HCT116 (cell line): ENCODE results near the gene ZNF611. TPM values are rescaled to one million over a fixed set of nuclear protein-coding genes. Genes with fewer than 3 reads are reported as not detected.
A peak's percentile ranks its signal among the peaks of the same experiment; 100 is the strongest.
"Not testable (repeated sequence)": the region's sequence is repeated elsewhere in the genome, so short reads cannot be mapped to it uniquely, and the experiment has no call there.

Experiments used
- ATAC-seq: fragments of 200-7000 bp; cut with Tn5 transposase; 2 replicates; pipeline ENCODE4 v1.9.1; 2020; ENCODE audit warnings: mild to moderate bottlenecking, moderate library complexity
- BruUV-seq: library from RNA; stranded (reverse); fragments of 400-500 nt; replicated peaks from 2 replicates; lab custom pipeline; 2021; lab: Mats Ljungman, UMichigan
- CTCF ChIA-PET: fragments of 300-600 bp; sonication (Branson Sonifier 250); formaldehyde crosslinking; loops from one replicate; lab custom pipeline; 2021; ENCODE audit warnings: antibody characterized with exemption; lab: Charles Lee
- POLR2A ChIA-PET: fragments of 300-600, 350-600 bp; sonication (Branson Sonifier 250); formaldehyde crosslinking; loops from one replicate; lab custom pipeline; 2021; ENCODE audit warnings: antibody characterized with exemption; lab: Charles Lee
- RAD21 ChIA-PET, 2 experiments: fragments of 300-600 bp; sonication (Branson Sonifier 250); formaldehyde crosslinking; loops; one replicate each; lab custom pipeline; 2023; ENCODE audit warnings: low total read pairs in 2 of 2; ENCODE audit not compliant: uncharacterized antibody in 2 of 2, unreplicated experiment in 2 of 2, low non-redundant PET in 1 of 2; lab: Charles Lee
- DNase-seq: peaks from one replicate; pipeline ENCODE4 v3.0.0-alpha.2; 2010; ENCODE audit warnings: low read depth, low spot score
- H2AFZ ChIP-seq: fragments of 200-600 bp; shearing (Covaris generic), sonication (generic); 2 replicates; pipeline ENCODE4 v1.6.1; 2017; ENCODE audit warnings: low read depth, mixed run types, mixed read lengths, antibody characterized with exemption, low read length; ENCODE audit not compliant: poor library complexity, severe bottlenecking
- H3K27ac ChIP-seq: 2 replicates; pipeline ENCODE4 v1.5.1; 2012; ENCODE audit warnings: low read depth, low read length
- H3K27me3 ChIP-seq: fragments of 200-600 bp; sonication (generic); 2 replicates; pipeline ENCODE4 v1.6.1; 2016; ENCODE audit warnings: mixed run types, low read length, mixed read lengths; ENCODE audit not compliant: insufficient read depth
- H3K36me3 ChIP-seq, 2 experiments: fragments of 200-500 bp in 1 of 2; fragments of 200-600 bp in 1 of 2; sonication (Bioruptor generic) in 1 of 2; sonication (generic) in 1 of 2; 2 replicates each; pipeline versions ENCODE4 v1.5.1 to v1.6.1; 2014 to 2016; ENCODE audit warnings: low read length in 2 of 2, inconsistent platforms in 1 of 2, mixed read lengths in 1 of 2, mixed run types in 1 of 2; ENCODE audit not compliant: insufficient read depth in 2 of 2, control insufficient read depth in 1 of 2
- H3K4me1 ChIP-seq, 2 experiments: fragments of 200-600 bp in 1 of 2; sonication (generic) in 1 of 2; 2 replicates each; pipeline versions ENCODE4 v1.5.1 to v1.6.1; 2012 to 2017; ENCODE audit warnings: low read length in 2 of 2, inconsistent platforms in 1 of 2, mild to moderate bottlenecking in 1 of 2, mixed read lengths in 1 of 2, mixed run types in 1 of 2, moderate library complexity in 1 of 2; ENCODE audit not compliant: insufficient read depth in 2 of 2, control insufficient read depth in 1 of 2
- H3K4me2 ChIP-seq: fragments of 200-600 bp; sonication (generic); 2 replicates; pipeline ENCODE4 v1.6.1; 2017; ENCODE audit warnings: mixed run types, low read length, mixed read lengths
- H3K4me3 ChIP-seq, 2 experiments: fragments of 200-600 bp in 1 of 2; sonication (generic) in 1 of 2; replicated peaks in 1 of 2; 2 replicates each; pipeline ENCODE4 v1.5.1; 2011 to 2016; ENCODE audit warnings: low read length in 2 of 2, control low read depth in 1 of 2, low read depth in 1 of 2, mild to moderate bottlenecking in 1 of 2, mixed read lengths in 1 of 2, mixed run types in 1 of 2
- H3K79me2 ChIP-seq: fragments of 200-600 bp; sonication (generic); 2 replicates; pipeline ENCODE4 v1.6.1; 2017; ENCODE audit warnings: mild to moderate bottlenecking, mixed run types, low read length, moderate library complexity, mixed read lengths; ENCODE audit not compliant: insufficient read depth
- H3K9ac ChIP-seq: fragments of 200-600 bp; sonication (generic); 2 replicates; pipeline ENCODE4 v1.6.1; 2016; ENCODE audit warnings: low read length, mixed read lengths
- H3K9me2 ChIP-seq: fragments of 200-600 bp; sonication (generic), shearing (Covaris generic); 2 replicates; pipeline ENCODE4 v1.6.1; 2017; ENCODE audit warnings: mixed run types, mild to moderate bottlenecking, moderate library complexity; ENCODE audit not compliant: insufficient read depth
- H3K9me3 ChIP-seq, 2 experiments: fragments of 200-500 bp in 1 of 2; fragments of 200-600 bp in 1 of 2; sonication (Bioruptor generic) in 1 of 2; sonication (generic) in 1 of 2; 2 replicates each; pipeline ENCODE4 v1.6.1; 2014 to 2017; ENCODE audit warnings: low read length in 2 of 2, mixed read lengths in 2 of 2, inconsistent platforms in 1 of 2, low read depth in 1 of 2, mild to moderate bottlenecking in 1 of 2, mixed run types in 1 of 2, moderate library complexity in 1 of 2; ENCODE audit not compliant: control insufficient read depth in 1 of 2, insufficient read depth in 1 of 2
- H4K20me1 ChIP-seq: fragments of 200-600 bp; sonication (generic), shearing (Covaris generic); 2 replicates; pipeline ENCODE4 v1.6.1; 2017; ENCODE audit warnings: mixed run types, mild to moderate bottlenecking, moderate library complexity; ENCODE audit not compliant: insufficient read depth
- FOSL1 ChIP-seq: IDR thresholded peaks from 2 replicates; pipeline ENCODE4 v1.6.1; 2012; ENCODE audit warnings: low read depth
- intact Hi-C: fragments of 100-400 bp; cut with micrococcal nuclease; formaldehyde crosslinking; loops from 2 replicates; pipeline ENCODE4 v1.10.0; 2022
- total RNA-seq: library from RNA; stranded (reverse); gene quantifications from one replicate; pipeline ENCODE4 v1.2.1, GENCODE V29; 2021; ENCODE audit not compliant: unreplicated experiment
- TF ChIP-seq, protein P1 (sequence below): IDR thresholded peaks from 2 replicates; pipeline ENCODE4 v1.6.1; 2012

Gene ZNF611
- total RNA-seq, 1 experiment from 2014 or later = 12.2 TPM

DNA sequence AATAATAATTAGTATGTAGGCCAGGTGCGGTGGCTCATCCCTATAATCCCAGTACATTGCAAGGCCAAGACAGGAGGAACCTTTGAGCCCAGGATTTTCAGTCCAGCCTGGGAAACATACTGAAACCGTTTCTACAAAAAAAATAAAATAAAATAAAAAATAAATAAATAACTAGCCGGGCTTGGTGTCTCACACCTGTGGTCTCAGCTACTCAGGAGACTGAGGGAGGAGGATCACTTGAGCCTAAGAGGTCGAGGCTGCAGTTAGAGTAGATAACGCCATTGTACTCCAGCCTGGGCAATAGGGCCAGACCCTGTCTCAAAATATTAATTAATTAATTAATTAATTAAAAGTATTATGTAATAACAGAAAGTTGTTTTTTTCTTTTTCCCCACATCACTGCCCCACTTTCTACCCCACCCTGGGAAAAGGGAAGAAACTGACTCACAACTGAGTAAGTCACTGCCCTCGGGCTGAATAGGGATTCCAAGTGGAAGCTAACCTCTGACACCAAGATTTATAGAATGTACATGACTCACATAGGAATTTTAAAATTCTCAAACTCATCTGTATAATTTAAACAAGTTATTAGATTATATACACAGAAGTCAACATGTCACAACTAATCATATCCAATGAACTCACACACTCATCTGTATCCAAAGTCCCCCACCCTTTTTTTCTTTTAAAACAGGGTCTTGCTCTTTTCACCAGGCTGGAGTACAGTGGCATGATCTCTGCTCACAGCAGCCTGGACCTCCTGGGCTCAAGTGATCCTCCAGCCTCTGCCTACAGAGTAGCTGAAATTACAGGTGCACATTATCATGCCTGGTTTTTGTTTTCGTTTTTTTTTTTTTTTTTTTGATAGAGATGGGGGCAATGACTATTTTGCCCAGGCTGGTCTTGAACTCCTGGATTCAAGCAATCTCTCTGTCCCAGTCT, 12.5 kb downstream of the ZNF611 start:
- no peak overlapping the region for H3K9ac ChIP-seq
- ChIA-PET RAD21 (no interaction called here), CTCF (no interaction called here), POLR2A (no interaction called here)
- no TSS peak for BruUV-seq
- H3K27me3 ChIP-seq = no peaks in the 10 kb centered on the region
- TF ChIP-seq, protein P1, sequence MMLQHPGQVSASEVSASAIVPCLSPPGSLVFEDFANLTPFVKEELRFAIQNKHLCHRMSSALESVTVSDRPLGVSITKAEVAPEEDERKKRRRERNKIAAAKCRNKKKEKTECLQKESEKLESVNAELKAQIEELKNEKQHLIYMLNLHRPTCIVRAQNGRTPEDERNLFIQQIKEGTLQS = no peak
- TF ChIP-seq FOSL1 = peak; percentile 34; the same call in 1 of the 2 replicates
- H3K79me2 ChIP-seq = no peaks in the 10 kb centered on the region
- ATAC-seq (no peak), DNase-seq (no peak)
- no peak overlapping the region for H3K4me3 ChIP-seq
- no peaks in the 10 kb centered on the region for H3K9me3 ChIP-seq
- no peaks in the 10 kb centered on the region for H3K4me1 ChIP-seq
- no peak overlapping the region for H3K4me2 ChIP-seq
- H2AFZ ChIP-seq = no peak overlapping the region
- H3K27ac ChIP-seq = no peak overlapping the region
- intact Hi-C loops = no loop called here
- H3K36me3 ChIP-seq = 0 out of 4 replicates have a peak, but pooled peaks cover 0 to 2% of the 10 kb centered on the region in 2 experiments
- H3K9me2 ChIP-seq = no peaks in the 10 kb centered on the region
- no peaks in the 10 kb centered on the region for H4K20me1 ChIP-seq

DNA sequence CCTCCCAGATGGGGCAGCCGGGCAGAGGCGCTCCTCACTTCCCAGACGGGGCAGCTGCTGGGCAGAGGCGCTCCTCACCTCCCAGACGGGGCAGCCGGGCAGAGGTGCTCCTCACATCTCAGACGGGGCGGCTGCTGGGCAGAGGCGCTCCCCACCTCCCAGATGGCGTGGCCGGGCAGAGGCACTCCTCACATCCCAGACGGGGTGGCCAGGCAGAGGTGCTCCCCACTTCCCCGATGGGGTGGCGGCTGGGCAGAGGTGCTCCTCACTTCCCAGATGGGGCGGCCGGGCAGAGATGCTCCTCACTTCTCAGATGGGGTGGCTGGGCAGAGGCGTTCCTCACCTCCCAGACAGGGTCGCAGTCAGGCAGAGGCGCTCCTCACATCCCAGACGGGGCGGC, 14.3 kb downstream of the ZNF611 start:
- DNase-seq, H3K27me3 ChIP-seq, H3K79me2 ChIP-seq, H3K4me3 ChIP-seq, H3K36me3 ChIP-seq, RAD21 ChIA-PET, H3K9me2 ChIP-seq, H3K4me1 ChIP-seq, POLR2A ChIA-PET, CTCF ChIA-PET, H3K9ac ChIP-seq, ATAC-seq, BruUV-seq, H3K27ac ChIP-seq, intact Hi-C loops, H4K20me1 ChIP-seq, H2AFZ ChIP-seq, H3K4me2 ChIP-seq, H3K9me3 ChIP-seq: not testable (repeated sequence)
